OCI-LY3 (cell line): ENCODE measurements around the gene FAM114A2.

Experiments
- H2AFZ ChIP-seq: fragments of 200-600, 300-600 bp; shearing (Covaris generic); 2 replicates; pipeline ENCODE4 v1.6.0; 2014; ENCODE audit warnings: antibody characterized with exemption, low read depth, low read length
- H3K27ac ChIP-seq: fragments of 200-600, 300-600 bp; sonication (generic); 2 replicates; pipeline ENCODE4 v1.5.1; 2014; ENCODE audit warnings: mild to moderate bottlenecking, low read length, moderate library complexity, mixed read lengths
- H3K27me3 ChIP-seq: fragments of 200-600, 300-600 bp; sonication (generic); 2 replicates; pipeline ENCODE4 v1.6.1; 2014; ENCODE audit warnings: low read depth, low read length, mixed read lengths
- H3K36me3 ChIP-seq: fragments of 200-600, 300-600 bp; sonication (generic); replicated peaks from 2 replicates; pipeline ENCODE3; 2014; ENCODE audit warnings: low read depth, low read length, mixed read lengths
- H3K4me1 ChIP-seq: fragments of 300-600, 200-600 bp; sonication (generic); 2 replicates; pipeline ENCODE4 v1.6.1; 2014; ENCODE audit warnings: low read length, mixed read lengths
- H3K4me2 ChIP-seq: fragments of 200-600, 300-600 bp; sonication (generic); 2 replicates; pipeline ENCODE4 v1.6.1; 2014; ENCODE audit warnings: low read length, mixed read lengths
- H3K4me3 ChIP-seq: fragments of 300-600, 200-600 bp; sonication (generic); 2 replicates; pipeline ENCODE4 v1.5.1; 2014; ENCODE audit warnings: antibody characterized with exemption, mild to moderate bottlenecking, low read length, moderate library complexity
- H3K79me2 ChIP-seq: fragments of 300-600, 200-600 bp; shearing (Covaris generic); 2 replicates; pipeline ENCODE4 v1.6.1; 2014; ENCODE audit warnings: mild to moderate bottlenecking, low read length, mixed read lengths
- H3K9ac ChIP-seq: fragments of 300-600, 200-600 bp; shearing (Covaris generic); 2 replicates; pipeline ENCODE4 v1.6.0; 2014; ENCODE audit warnings: mild to moderate bottlenecking, low read length, moderate library complexity
- H3K9me3 ChIP-seq: fragments of 200-600, 300-600 bp; shearing (Covaris generic); 2 replicates; pipeline ENCODE4 v1.6.1; 2014; ENCODE audit warnings: low read length, mixed read lengths; ENCODE audit not compliant: insufficient read depth
- H4K20me1 ChIP-seq: fragments of 200-600, 300-600 bp; sonication (generic); 2 replicates; pipeline ENCODE4 v1.6.1; 2016; ENCODE audit warnings: low read length, mixed read lengths; ENCODE audit not compliant: insufficient read depth
- CTCF ChIP-seq: fragments of 200-600, 300-600 bp; sonication (generic); IDR thresholded peaks from 2 replicates; pipeline ENCODE4 v1.5.1; 2014; ENCODE audit warnings: antibody characterized with exemption, low read length, low read depth
- EZH2phosphoT487 ChIP-seq: fragments of 200-600 bp; shearing (Covaris generic); IDR thresholded peaks from 2 replicates; pipeline ENCODE4 v1.6.1; 2018; ENCODE audit warnings: antibody characterized with exemption, mixed run types, low read depth

FAM114A2 gene

GRCh38 chr5:153960269-153961215 lies 78.2 kb downstream of the FAM114A2 start:
- no peak overlapping the region for H3K9ac ChIP-seq
- H3K27me3 ChIP-seq = no peaks in the 10 kb centered on the region
- no peak overlapping the region for H3K4me3 ChIP-seq
- H3K27ac ChIP-seq = no peak overlapping the region
- H3K4me1 ChIP-seq = no peaks in the 10 kb centered on the region
- no peaks in the 10 kb centered on the region for H4K20me1 ChIP-seq
- no peak overlapping the region for H2AFZ ChIP-seq
- H3K4me2 ChIP-seq = no peak overlapping the region
- H3K36me3 ChIP-seq = no peaks in the 10 kb centered on the region
- no peaks in the 10 kb centered on the region for H3K9me3 ChIP-seq
- no peaks in the 10 kb centered on the region for H3K79me2 ChIP-seq
- TF ChIP-seq CTCF (no peak), EZH2phosphoT487 (no peak)

- no peaks in the 10 kb centered on the region for H4K20me1 ChIP-seq
- no peaks in the 10 kb centered on the region for H3K4me1 ChIP-seq
- no peak overlapping the region for H2AFZ ChIP-seq
- H3K27ac ChIP-seq = no peak overlapping the region
- no peaks in the 10 kb centered on the region for H3K9me3 ChIP-seq
- H3K27me3 ChIP-seq = no peaks in the 10 kb centered on the region
- no peaks in the 10 kb centered on the region for H3K36me3 ChIP-seq
- TF ChIP-seq CTCF (no peak), EZH2phosphoT487 (no peak)
- no peak overlapping the region for H3K9ac ChIP-seq
- H3K4me3 ChIP-seq = no peak overlapping the region
- H3K79me2 ChIP-seq = no peaks in the 10 kb centered on the region
- H3K4me2 ChIP-seq = no peak overlapping the region
Observed at GRCh38 chr5:153959134-153959957, 79.4 kb downstream of the FAM114A2 start.

GRCh38 chr5:153957205-153957604 lies 81.5 kb downstream of the FAM114A2 start:
- H3K4me3 ChIP-seq = no peak overlapping the region
- TF ChIP-seq CTCF = no peak
- no peak for TF ChIP-seq EZH2phosphoT487
- no peaks in the 10 kb centered on the region for H3K27me3 ChIP-seq
- H3K79me2 ChIP-seq = no peaks in the 10 kb centered on the region
- no peaks in the 10 kb centered on the region for H4K20me1 ChIP-seq
- H3K4me1 ChIP-seq = no peaks in the 10 kb centered on the region
- no peaks in the 10 kb centered on the region for H3K9me3 ChIP-seq
- H3K36me3 ChIP-seq = no peaks in the 10 kb centered on the region
- no peak overlapping the region for H3K27ac ChIP-seq
- H2AFZ ChIP-seq = no peak overlapping the region
- H3K4me2 ChIP-seq = no peak overlapping the region
- H3K9ac ChIP-seq = no peak overlapping the region

GRCh38 chr5:153953411-153953810 lies 85.3 kb downstream of the FAM114A2 start:
- Histone ChIP-seq H3K4me1 (no peaks in the 10 kb centered on the region), H3K27me3 (no peaks in the 10 kb centered on the region), H3K4me2 (no peak overlapping the region), H4K20me1 (no peaks in the 10 kb centered on the region), H3K4me3 (no peak overlapping the region), H3K9ac (no peak overlapping the region), H3K79me2 (no peaks in the 10 kb centered on the region), H3K36me3 (no peaks in the 10 kb centered on the region), H2AFZ (no peak overlapping the region), H3K9me3 (no peaks in the 10 kb centered on the region), H3K27ac (no peak overlapping the region)
- TF ChIP-seq CTCF = no peak
- TF ChIP-seq EZH2phosphoT487 = no peak
